Activated T-cell treated with anti-CD3 and anti-CD28 coated beads for 48 hours (primary cell): ENCODE measurements around the gene HTR4.

Source experiments
- DNase-seq: peaks from one replicate; pipeline ENCODE4 v3.0.0-alpha.2; 2020; ENCODE audit warnings: low read depth

Gene HTR4

GRCh38 chr5:148606296-148606695, 48.0 kb downstream of the HTR4 start:
- DNase-seq, result no peak

DNA sequence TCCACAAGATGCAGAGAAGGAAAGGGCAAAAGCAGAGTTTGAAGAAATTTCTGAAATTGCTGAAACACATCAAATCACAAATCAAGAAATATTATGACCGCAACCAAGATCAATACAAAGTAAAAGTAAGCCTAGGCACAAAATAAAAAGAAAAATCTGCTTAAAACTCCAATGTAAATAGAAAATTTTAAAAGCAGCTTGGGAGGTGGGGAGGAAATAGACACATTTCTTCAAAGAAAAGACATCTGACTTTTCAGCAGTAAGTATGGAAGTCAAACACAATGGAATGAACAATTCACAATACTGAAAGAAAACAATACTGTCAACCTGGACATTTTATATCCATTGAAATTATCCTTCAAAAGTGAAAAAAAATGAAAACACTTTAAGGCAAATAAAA, 55.1 kb downstream of the HTR4 start:
- no peak for DNase-seq

GRCh38 chr5:148595697-148596096, 58.6 kb downstream of the HTR4 start:
- no peak for DNase-seq

DNA sequence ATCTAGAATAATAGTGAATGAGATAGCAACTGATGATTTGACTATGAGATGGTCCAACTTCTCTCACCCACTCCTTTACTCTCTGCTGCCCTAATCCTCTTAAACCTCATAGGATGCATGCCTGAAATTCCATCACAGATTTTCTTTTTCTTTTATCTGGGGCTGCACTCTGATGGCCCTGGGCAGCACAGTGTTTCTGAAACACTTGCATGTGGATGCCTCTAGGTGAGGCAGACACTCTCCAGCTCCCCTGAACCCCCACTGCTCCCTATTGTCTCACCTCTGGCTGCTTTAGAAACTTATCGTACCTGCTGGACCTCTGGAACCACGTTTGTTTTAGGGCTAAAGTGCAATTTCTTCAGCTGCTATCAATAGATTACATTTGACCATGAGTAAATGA, 67.5 kb downstream of the HTR4 start:
- DNase-seq, result no peak

- DNase-seq, result no peak
These were observed 68.3 kb downstream of the HTR4 start for GRCh38 chr5:148585988-148586387.

DNA sequence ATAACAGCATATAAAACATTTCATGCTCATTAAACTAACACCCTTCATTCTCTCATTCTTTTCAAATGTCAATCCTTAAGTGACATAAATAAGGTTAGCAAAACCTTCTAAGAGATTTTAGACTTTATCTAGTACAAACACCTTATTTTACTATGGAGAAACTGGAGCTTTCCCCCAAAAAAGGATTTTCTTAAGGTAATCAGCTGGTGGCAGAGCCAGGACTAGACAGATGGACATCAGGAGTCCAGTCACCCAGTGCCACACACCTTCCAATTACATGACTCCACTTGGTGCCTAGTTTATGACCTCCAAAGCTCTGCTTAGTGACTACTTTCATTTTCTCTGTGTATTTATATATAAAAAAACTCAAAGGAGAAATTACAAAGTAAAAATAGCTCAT, 70.2 kb downstream of the HTR4 start:
- DNase-seq, result no peak

DNA sequence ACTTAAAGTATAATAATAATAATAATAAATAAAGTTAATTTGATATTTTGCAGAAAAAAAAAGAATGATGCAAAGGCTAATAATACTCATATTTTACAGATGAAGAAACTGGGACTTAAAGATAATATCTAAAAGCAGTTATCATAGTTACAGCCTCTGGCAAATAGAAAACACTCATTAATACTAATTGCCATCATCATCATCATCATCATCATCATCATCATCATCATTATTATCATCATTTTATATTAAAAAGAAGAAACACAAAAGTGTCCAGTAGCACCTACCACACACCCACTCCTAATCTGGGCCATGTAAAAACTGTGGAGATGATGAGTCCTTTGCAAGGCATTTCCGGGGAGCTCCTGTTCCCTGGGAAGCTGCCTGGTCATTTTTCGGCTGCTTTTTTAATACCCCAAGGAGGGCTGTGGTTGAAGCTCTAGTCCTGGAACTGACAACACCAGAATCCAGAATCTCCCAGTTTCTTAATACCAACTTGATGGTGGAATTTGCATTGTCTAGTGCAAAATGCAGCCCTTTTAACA, 70.8 kb downstream of the HTR4 start:
- DNase-seq, result no peak

DNA sequence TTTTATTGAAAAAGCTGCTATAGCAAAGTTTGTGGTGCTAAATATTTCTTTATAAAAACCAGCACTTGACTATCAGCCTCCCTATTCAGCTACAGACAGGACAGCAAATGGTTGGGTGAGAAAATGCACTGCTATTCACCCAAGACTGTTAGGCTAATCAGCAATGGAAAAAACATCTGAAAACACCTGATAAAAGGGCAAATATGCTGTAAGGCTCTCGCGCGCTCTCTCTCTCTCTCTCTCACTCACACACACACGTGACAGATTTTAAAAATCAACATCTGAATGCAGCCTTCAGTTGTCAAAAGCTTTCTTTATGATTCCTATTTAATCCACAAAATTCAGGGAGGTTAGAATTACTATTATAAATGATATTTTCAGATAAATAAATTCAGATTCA, 80.2 kb downstream of the HTR4 start:
- DNase-seq, result no peak

DNA sequence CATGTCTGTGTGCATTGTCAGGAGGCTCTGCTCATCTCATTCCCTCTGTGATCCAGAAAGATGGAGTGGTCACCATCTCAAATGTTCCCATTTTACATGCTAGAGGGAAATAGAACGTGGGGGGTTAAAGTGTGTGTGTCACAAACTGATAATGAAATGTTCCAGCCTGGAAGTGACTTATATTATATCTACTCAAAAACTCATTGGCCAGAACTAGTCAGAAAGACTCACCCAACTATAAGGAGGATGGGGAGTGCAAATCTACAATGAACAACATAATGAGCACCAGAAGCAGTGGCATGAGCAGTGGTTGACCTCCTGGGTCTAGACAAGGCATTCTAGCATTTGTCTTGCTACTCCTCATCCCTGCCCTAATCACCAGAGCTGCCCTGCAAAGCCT, 81.0 kb downstream of the HTR4 start:
- no peak for DNase-seq

GRCh38 chr5:148569948-148570347, 84.4 kb downstream of the HTR4 start:
- no peak for DNase-seq

DNA sequence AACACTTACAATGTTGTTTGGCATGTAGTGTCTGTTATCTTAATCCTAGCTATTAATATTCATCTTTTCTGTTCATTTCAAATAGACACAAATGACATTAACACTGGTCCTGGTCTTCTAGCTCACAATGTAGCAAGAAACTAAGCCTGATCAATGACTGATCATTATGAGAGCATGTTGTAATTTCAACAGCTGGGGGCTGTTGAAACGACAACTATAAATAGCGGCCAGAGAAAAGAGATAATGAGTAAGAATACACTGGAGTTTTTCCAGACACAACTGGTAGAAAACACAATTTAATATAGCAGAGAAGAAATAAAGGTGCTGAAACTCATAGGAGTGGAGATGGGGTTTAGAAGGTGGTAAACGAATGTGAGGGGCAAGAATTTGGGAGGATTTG, 89.2 kb downstream of the HTR4 start:
- no peak for DNase-seq

DNA sequence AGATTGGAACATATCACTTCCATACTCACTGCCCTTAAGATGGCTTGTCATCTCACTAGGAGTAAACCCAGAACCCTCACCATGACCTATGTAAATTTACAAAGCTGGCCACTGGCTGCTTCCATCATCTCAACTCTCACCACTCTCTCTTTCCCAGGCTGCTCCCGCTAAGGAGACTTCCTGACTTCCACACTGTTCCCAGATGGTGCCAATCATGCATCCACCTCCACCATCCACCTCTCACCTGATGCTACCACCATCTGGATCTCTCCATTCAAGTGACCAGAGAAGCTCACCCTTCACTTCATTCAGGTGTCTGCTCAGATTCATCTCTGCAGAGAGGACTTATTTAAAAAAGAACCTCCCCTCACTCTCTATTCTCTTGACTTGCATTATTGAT, 91.3 kb downstream of the HTR4 start:
- DNase-seq, result no peak

- DNase-seq, result no peak
These were observed 92.5 kb downstream of the HTR4 start for GRCh38 chr5:148561801-148562311.

- no peak for DNase-seq
These were observed 94.9 kb downstream of the HTR4 start for GRCh38 chr5:148559461-148559860.

DNA sequence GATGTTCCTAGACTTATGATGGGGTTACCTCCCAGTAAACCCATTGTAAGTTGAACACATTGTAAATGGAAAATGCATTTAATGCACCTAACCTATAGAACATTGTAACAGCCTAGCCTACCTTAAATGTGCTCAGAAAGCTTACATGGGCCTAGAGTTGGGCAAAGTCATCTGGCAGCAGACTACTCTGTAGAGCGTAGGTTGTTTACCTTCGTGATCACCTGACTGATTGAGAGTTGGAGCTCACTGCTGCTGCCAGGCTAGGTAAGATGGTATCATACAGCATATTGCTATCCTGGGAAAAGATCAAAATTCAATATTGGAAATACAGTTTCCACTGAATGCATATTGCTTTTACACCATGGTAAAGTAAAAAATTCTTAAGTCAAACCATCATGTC, 95.4 kb downstream of the HTR4 start:
- DNase-seq, result no peak

DNA sequence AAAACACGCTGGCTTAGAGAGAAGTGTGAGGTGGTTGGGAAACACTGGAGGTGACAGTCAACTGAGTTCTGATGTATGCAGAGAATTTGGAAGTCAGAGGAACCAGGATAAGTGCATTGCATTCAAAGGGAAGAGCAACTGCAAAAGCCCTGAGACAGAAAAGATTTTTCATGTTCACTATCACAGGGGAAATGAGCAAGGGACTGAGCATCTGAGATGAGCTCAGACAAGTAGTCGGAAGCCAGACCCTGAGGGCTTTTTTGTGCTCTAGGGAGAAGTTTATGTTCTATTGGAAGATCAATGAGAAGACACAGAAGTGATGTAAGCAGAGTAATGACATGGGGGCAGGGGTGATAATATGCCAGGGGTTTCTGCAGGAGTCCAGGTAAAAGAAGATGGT, 97.5 kb downstream of the HTR4 start:
- DNase-seq, result no peak

DNA sequence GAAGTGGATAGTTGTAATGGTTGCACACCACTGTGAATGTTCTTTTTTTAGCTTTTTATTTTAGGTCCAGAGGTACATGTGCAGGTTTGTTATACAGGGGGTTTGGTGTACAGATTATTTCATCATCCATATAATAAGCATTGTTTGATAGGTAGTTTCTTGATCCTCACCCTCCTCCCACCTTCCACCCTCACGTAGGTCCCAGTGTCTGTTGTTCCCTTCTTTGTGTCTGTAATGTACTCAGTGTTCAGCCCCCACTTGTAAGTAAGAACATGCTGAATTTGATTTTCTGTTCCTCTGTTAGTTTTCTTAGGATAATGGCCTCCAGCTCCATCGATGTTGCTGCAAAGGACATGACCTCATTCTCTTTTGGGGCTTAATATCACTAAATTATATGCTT, 99.7 kb downstream of the HTR4 start:
- no peak for DNase-seq

GRCh38 chr5:148543727-148544126, 110.6 kb downstream of the HTR4 start:
- no peak for DNase-seq

GRCh38 chr5:148542812-148543211, 111.5 kb downstream of the HTR4 start:
- no peak for DNase-seq

- DNase-seq, result no peak
These were observed 113.1 kb downstream of the HTR4 start for GRCh38 chr5:148541054-148541835.

DNA sequence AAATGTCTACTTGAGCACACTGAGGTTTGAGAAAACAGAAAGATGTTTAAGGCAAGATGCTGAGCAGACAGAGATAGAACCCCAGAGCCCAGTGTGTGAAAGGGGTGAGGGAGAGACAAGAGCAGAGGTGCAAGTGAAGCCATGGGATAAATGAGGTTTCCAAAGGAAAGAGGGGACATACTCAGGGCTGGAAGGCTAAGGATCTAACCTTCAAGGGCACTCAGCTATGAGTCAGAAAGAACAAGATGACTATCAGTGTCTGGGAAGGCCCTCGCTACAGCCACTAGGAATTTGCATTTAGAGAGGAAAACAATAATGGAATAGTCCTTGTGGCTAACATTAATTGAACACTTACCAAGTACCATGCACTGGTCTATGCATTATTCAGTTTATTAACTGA, 113.7 kb downstream of the HTR4 start:
- DNase-seq, result no peak

GRCh38 chr5:148539851-148540250, 114.5 kb downstream of the HTR4 start:
- DNase-seq, result no peak

GRCh38 chr5:148535190-148535589, 119.1 kb downstream of the HTR4 start:
- DNase-seq, result no peak
